Measurements from ENCODE around the gene ZG16.

Gene ZG16

GRCh38 chr16:29819506-29819905, 41.5 kb downstream of the ZG16 start:
- peak overlapping the region; percentile 36 for H3K4me2 ChIP-seq (ENCODE audit: insufficient read depth, low read length)
- H3K4me3 ChIP-seq (ENCODE audit: low read depth in 1 of 2, low read length in 2 of 2), result peak overlapping the region in 1 of 2 experiments; percentile 13; a peak in 1 of 4 replicates
- H4K20me1 ChIP-seq (ENCODE audit: insufficient read depth, low read length), result peaks cover 31% of the 10 kb centered on the region
- no peaks in the 10 kb centered on the region for H3K27me3 ChIP-seq (ENCODE audit: insufficient read depth, low read length, poor library complexity)
- H3K4me1 ChIP-seq (ENCODE audit: insufficient read depth, low read length), result peaks cover 45% of the 10 kb centered on the region
- ATAC-seq (ENCODE audit: insufficient read depth, low read depth) (no peak), DNase-seq (no peak)
- H3K79me2 ChIP-seq (ENCODE audit: insufficient read depth, low read length), result peaks cover 41% of the 10 kb centered on the region
- peaks cover 32% of the 10 kb centered on the region for H3K36me3 ChIP-seq (ENCODE audit: insufficient read depth, low read length)
- peak overlapping the region; percentile 33; the same call in 1 of the 2 replicates for H3K9ac ChIP-seq (ENCODE audit: low read depth, low read length)
- TF ChIP-seq EZH2 (IDR thresholded peaks at IDR 0.05; ENCODE audit: borderline replicate concordance, low read depth, low read length, severe bottlenecking), result no peak
- no peak for TF ChIP-seq CTCF (IDR thresholded peaks at IDR 0.05; ENCODE audit: borderline replicate concordance, extremely low read depth, low read length, poor library complexity, severe bottlenecking)
- H2AFZ ChIP-seq (ENCODE audit: low read depth, low read length), result no peak overlapping the region
- H3K9me3 ChIP-seq (ENCODE audit: insufficient read depth, low read length, severe bottlenecking), result no peaks in the 10 kb centered on the region
- H3K27ac ChIP-seq (ENCODE audit: low read length), result no peak overlapping the region; the same call in 1 of the 2 replicates

- peaks cover 38% of the 10 kb centered on the region for H3K4me1 ChIP-seq (ENCODE audit: insufficient read depth, low read length)
- no peaks in the 10 kb centered on the region for H3K27me3 ChIP-seq (ENCODE audit: insufficient read depth, low read length, poor library complexity)
- peaks cover 34% of the 10 kb centered on the region for H3K79me2 ChIP-seq (ENCODE audit: insufficient read depth, low read length)
- peaks cover 31% of the 10 kb centered on the region for H4K20me1 ChIP-seq (ENCODE audit: insufficient read depth, low read length)
- ATAC-seq (ENCODE audit: insufficient read depth, low read depth) (no peak), DNase-seq (peak; percentile 42)
- no peaks in the 10 kb centered on the region for H3K9me3 ChIP-seq (ENCODE audit: insufficient read depth, low read length, severe bottlenecking)
- H3K9ac ChIP-seq (ENCODE audit: low read depth, low read length), result peak within 1 kb of the TSS; percentile 33; the same call in 1 of the 2 replicates
- H3K27ac ChIP-seq (ENCODE audit: low read length), result peak within 1 kb of the TSS; percentile 29; the same call in 1 of the 2 replicates
- H3K4me2 ChIP-seq (ENCODE audit: insufficient read depth, low read length), result peak within 1 kb of the TSS; percentile 36
- H3K36me3 ChIP-seq (ENCODE audit: insufficient read depth, low read length), result peaks cover 32% of the 10 kb centered on the region
- H3K4me3 ChIP-seq (ENCODE audit: low read depth in 1 of 2, low read length in 2 of 2), result peak within 1 kb of the TSS in 1 of 2 experiments; percentile 13; a peak in 1 of 4 replicates
- TF ChIP-seq CTCF (IDR thresholded peaks at IDR 0.05; ENCODE audit: borderline replicate concordance, extremely low read depth, low read length, poor library complexity, severe bottlenecking) (no peak), EZH2 (IDR thresholded peaks at IDR 0.05; ENCODE audit: borderline replicate concordance, low read depth, low read length, severe bottlenecking) (no peak)
- H2AFZ ChIP-seq (ENCODE audit: low read depth, low read length), result no peak within 1 kb of the TSS
Observed at GRCh38 chr16:29820271-29820701, 42.2 kb downstream of the ZG16 start, which contains the start of gene MVP. MVP (plus strand) TSS chr16:29820462; CDS start chr16:29830550, 10,088 bp downstream.

- H4K20me1 ChIP-seq (ENCODE audit: insufficient read depth, low read length), result peaks cover 31% of the 10 kb centered on the region
- H3K27me3 ChIP-seq (ENCODE audit: insufficient read depth, low read length, poor library complexity), result no peaks in the 10 kb centered on the region
- peak overlapping the region; percentile 33; the same call in 1 of the 2 replicates for H3K9ac ChIP-seq (ENCODE audit: low read depth, low read length)
- H2AFZ ChIP-seq (ENCODE audit: low read depth, low read length), result no peak overlapping the region
- no peak for TF ChIP-seq CTCF (IDR thresholded peaks at IDR 0.05; ENCODE audit: borderline replicate concordance, extremely low read depth, low read length, poor library complexity, severe bottlenecking)
- peaks cover 34% of the 10 kb centered on the region for H3K79me2 ChIP-seq (ENCODE audit: insufficient read depth, low read length)
- H3K4me2 ChIP-seq (ENCODE audit: insufficient read depth, low read length), result 0 out of 2 replicates have a peak overlapping the region, but pooled peaks have one; percentile 36
- ATAC-seq (ENCODE audit: insufficient read depth, low read depth) (no peak), DNase-seq (no peak)
- H3K4me1 ChIP-seq (ENCODE audit: insufficient read depth, low read length), result peaks cover 43% of the 10 kb centered on the region
- peaks cover 32% of the 10 kb centered on the region for H3K36me3 ChIP-seq (ENCODE audit: insufficient read depth, low read length)
- no peaks in the 10 kb centered on the region for H3K9me3 ChIP-seq (ENCODE audit: insufficient read depth, low read length, severe bottlenecking)
- no peak overlapping the region for H3K4me3 ChIP-seq (ENCODE audit: low read depth in 1 of 2, low read length in 2 of 2)
- peak overlapping the region; percentile 29; the same call in 1 of the 2 replicates for H3K27ac ChIP-seq (ENCODE audit: low read length)
Observed at GRCh38 chr16:29820730-29821642, 42.9 kb downstream of the ZG16 start.

All from DND-41 (cell line).